Measurements from ENCODE around the gene HCN3. TPM values are rescaled to one million over a fixed set of nuclear protein-coding genes. Genes with fewer than 3 reads are reported as not detected.

Gene HCN3
- total RNA-seq, 5 donors from 2014 or later (not counting 1 experiment from before 2014, with no cell fraction given): 1.7 to 4.1 (median 4.0) TPM

GRCh38 chr1:155300024-155300423 lies 22.8 kb downstream of the HCN3 start:
- no peak overlapping the region for H3K27ac Mint-ChIP-seq
- no peak overlapping the region for H3K4me3 ChIP-seq (ENCODE audit: control insufficient read depth in 1 of 2, extremely low read depth in 1 of 2, low read length in 1 of 2)
- no peak overlapping the region for H3K27ac ChIP-seq (ENCODE audit: low read length)
- ATAC-seq (replicated peaks in 1 of 4) (no peak), DNase-seq (no peak)
- ChIA-PET CTCF (interaction anchor here in 1 of 2 donors (0.5 kb wide), 1 partner anchor 10 kb away, joined by 3 read pairs; no protein-coding TSS in a partner anchor), POLR2A (interaction anchor here in 1 of 2 donors (0.6 kb wide), 1 partner anchor 22 kb away, joined by 4 read pairs; no protein-coding TSS in a partner anchor)
- no peaks in the 10 kb centered on the region for H3K36me3 Mint-ChIP-seq
- H3K4me1 Mint-ChIP-seq: peaks cover 0 to 3% (median under 1%) of the 10 kb centered on the region in 3 donors
- H3K36me3 ChIP-seq (ENCODE audit: control insufficient read depth in 2 of 2, extremely low read depth in 1 of 2, insufficient read depth in 1 of 2, low read length in 1 of 2): no peaks in the 10 kb centered on the region
- H3K9me3 ChIP-seq: no peaks in the 10 kb centered on the region
- WGBS (ENCODE audit: insufficient coverage): 96% methylated on average over 4 of the region's 8 CpGs
- peaks cover 2 to 19% of the 10 kb centered on the region in 2 experiments for H3K27me3 ChIP-seq (replicated peaks in 1 of 2; ENCODE audit: control insufficient read depth in 2 of 2, extremely low read depth in 1 of 2, insufficient read depth in 2 of 2, low read length in 1 of 2)
- H3K27me3 Mint-ChIP-seq: peaks cover 21 to 22% of the 10 kb centered on the region in 2 donors
- no peaks in the 10 kb centered on the region for H3K9me3 Mint-ChIP-seq
- no peak overlapping the region for H3K4me3 Mint-ChIP-seq
- H3K4me1 ChIP-seq (ENCODE audit: control insufficient read depth in 1 of 2, extremely low read depth in 1 of 2, insufficient read depth in 2 of 2, low read length in 2 of 2): peaks cover 0 to 4% of the 10 kb centered on the region in 2 experiments

- peaks cover 0 to under 1% (median 0%) of the 10 kb centered on the region in 3 donors for H3K4me1 Mint-ChIP-seq
- H3K4me3 ChIP-seq (ENCODE audit: control insufficient read depth in 1 of 2, extremely low read depth in 1 of 2, low read length in 1 of 2): no peak overlapping the region
- DNase-seq (no peak), ATAC-seq (replicated peaks in 1 of 4) (no peak)
- H3K36me3 Mint-ChIP-seq: no peaks in the 10 kb centered on the region
- peaks cover 2 to 12% of the 10 kb centered on the region in 2 experiments for H3K27me3 ChIP-seq (replicated peaks in 1 of 2; ENCODE audit: control insufficient read depth in 2 of 2, extremely low read depth in 1 of 2, insufficient read depth in 2 of 2, low read length in 1 of 2)
- no peaks in the 10 kb centered on the region for H3K36me3 ChIP-seq (ENCODE audit: control insufficient read depth in 2 of 2, extremely low read depth in 1 of 2, insufficient read depth in 1 of 2, low read length in 1 of 2)
- peaks cover 18 to 19% of the 10 kb centered on the region in 2 donors for H3K27me3 Mint-ChIP-seq
- 83% methylated on average over 9 of the region's 9 CpGs for WGBS (ENCODE audit: insufficient coverage)
- H3K27ac Mint-ChIP-seq: no peak overlapping the region
- no peaks in the 10 kb centered on the region for H3K4me1 ChIP-seq (ENCODE audit: control insufficient read depth in 1 of 2, extremely low read depth in 1 of 2, insufficient read depth in 2 of 2, low read length in 2 of 2)
- POLR2A ChIA-PET: no interaction called here
- CTCF ChIA-PET: no interaction called here
- H3K4me3 Mint-ChIP-seq: no peak overlapping the region
- no peaks in the 10 kb centered on the region for H3K9me3 Mint-ChIP-seq
- no peak overlapping the region for H3K27ac ChIP-seq (ENCODE audit: low read length)
- H3K9me3 ChIP-seq: no peaks in the 10 kb centered on the region
Observed at GRCh38 chr1:155300553-155301329, 23.5 kb downstream of the HCN3 start.

GRCh38 chr1:155301342-155301841 lies 24.1 kb downstream of the HCN3 start, which contains the start of gene PKLR:
Gene PKLR (minus strand): TSS chr1:155301438. CDS start chr1:155301395, 43 bp downstream.
- Mint-ChIP-seq H3K4me3 (no peak within 1 kb of the TSS), H3K4me1 (no peaks in the 10 kb centered on the region), H3K27ac (no peak within 1 kb of the TSS), H3K27me3 (peaks cover 11 to 14% of the 10 kb centered on the region in 2 donors), H3K9me3 (no peaks in the 10 kb centered on the region), H3K36me3 (no peaks in the 10 kb centered on the region)
- CTCF ChIA-PET: no interaction called here
- H3K4me3 ChIP-seq (ENCODE audit: control insufficient read depth in 1 of 2, extremely low read depth in 1 of 2, low read length in 1 of 2): no peak within 1 kb of the TSS
- H3K27me3 ChIP-seq (replicated peaks in 1 of 2; ENCODE audit: control insufficient read depth in 2 of 2, extremely low read depth in 1 of 2, insufficient read depth in 2 of 2, low read length in 1 of 2): peaks cover 2 to 5% of the 10 kb centered on the region in 2 experiments
- ATAC-seq (replicated peaks in 1 of 4) (no peak), DNase-seq (no peak)
- 80% methylated on average over 2 of the region's 5 CpGs for WGBS (ENCODE audit: insufficient coverage)
- H3K9me3 ChIP-seq: no peaks in the 10 kb centered on the region
- H3K27ac ChIP-seq (ENCODE audit: low read length): no peak within 1 kb of the TSS
- no peaks in the 10 kb centered on the region for H3K4me1 ChIP-seq (ENCODE audit: control insufficient read depth in 1 of 2, extremely low read depth in 1 of 2, insufficient read depth in 2 of 2, low read length in 2 of 2)
- no peaks in the 10 kb centered on the region for H3K36me3 ChIP-seq (ENCODE audit: control insufficient read depth in 2 of 2, extremely low read depth in 1 of 2, insufficient read depth in 1 of 2, low read length in 1 of 2)
- POLR2A ChIA-PET: interaction anchor here in 1 of 2 donors (0.6 kb wide), 1 partner anchor 33 kb away, joined by 3 read pairs; no protein-coding TSS in a partner anchor

- H3K9me3 ChIP-seq: no peaks in the 10 kb centered on the region
- POLR2A ChIA-PET: no interaction called here
- H3K36me3 ChIP-seq (ENCODE audit: control insufficient read depth in 2 of 2, extremely low read depth in 1 of 2, insufficient read depth in 1 of 2, low read length in 1 of 2): no peaks in the 10 kb centered on the region
- no peaks in the 10 kb centered on the region for H3K36me3 Mint-ChIP-seq
- H3K4me3 Mint-ChIP-seq: no peak overlapping the region
- CTCF ChIA-PET: no interaction called here
- WGBS (ENCODE audit: insufficient coverage): 93% methylated on average over 6 of the region's 11 CpGs
- H3K27me3 ChIP-seq (replicated peaks in 1 of 2; ENCODE audit: control insufficient read depth in 2 of 2, extremely low read depth in 1 of 2, insufficient read depth in 2 of 2, low read length in 1 of 2): peaks cover 0 to 4% of the 10 kb centered on the region in 2 experiments
- peaks cover 3 to 15% of the 10 kb centered on the region in 2 experiments for H3K4me1 ChIP-seq (ENCODE audit: control insufficient read depth in 1 of 2, extremely low read depth in 1 of 2, insufficient read depth in 2 of 2, low read length in 2 of 2)
- no peak for DNase-seq
- ATAC-seq (replicated peaks in 1 of 4): no peak
- no peaks in the 10 kb centered on the region for H3K9me3 Mint-ChIP-seq
- H3K27me3 Mint-ChIP-seq: no peaks in the 10 kb centered on the region
- H3K27ac Mint-ChIP-seq: no peak overlapping the region
- no peak overlapping the region for H3K27ac ChIP-seq (ENCODE audit: low read length)
- H3K4me3 ChIP-seq (ENCODE audit: control insufficient read depth in 1 of 2, extremely low read depth in 1 of 2, low read length in 1 of 2): no peak overlapping the region
- peaks cover 11 to 15% (median 13%) of the 10 kb centered on the region in 3 donors for H3K4me1 Mint-ChIP-seq
Observed at GRCh38 chr1:155304558-155305063, 27.3 kb downstream of the HCN3 start.

- H3K9me3 ChIP-seq: no peaks in the 10 kb centered on the region
- H3K9me3 Mint-ChIP-seq: no peaks in the 10 kb centered on the region
- H3K27me3 ChIP-seq (replicated peaks in 1 of 2; ENCODE audit: control insufficient read depth in 2 of 2, extremely low read depth in 1 of 2, insufficient read depth in 2 of 2, low read length in 1 of 2): peaks cover 0 to under 1% of the 10 kb centered on the region in 2 experiments
- WGBS (ENCODE audit: insufficient coverage): 80% methylated on average over 5 of the region's 7 CpGs
- peaks cover 3% of the 10 kb centered on the region for H3K36me3 Mint-ChIP-seq
- H3K27me3 Mint-ChIP-seq: no peaks in the 10 kb centered on the region
- peak overlapping the region in 1 of 2 donors; percentile 11 for H3K27ac Mint-ChIP-seq
- no peak overlapping the region for H3K4me3 ChIP-seq (ENCODE audit: control insufficient read depth in 1 of 2, extremely low read depth in 1 of 2, low read length in 1 of 2)
- ATAC-seq (replicated peaks in 1 of 4): no peak
- H3K27ac ChIP-seq (ENCODE audit: low read length): no peak overlapping the region
- peaks cover 5 to 26% of the 10 kb centered on the region in 2 experiments for H3K4me1 ChIP-seq (ENCODE audit: control insufficient read depth in 1 of 2, extremely low read depth in 1 of 2, insufficient read depth in 2 of 2, low read length in 2 of 2)
- peaks cover 0 to 4% of the 10 kb centered on the region in 2 donors for H3K36me3 ChIP-seq (ENCODE audit: control insufficient read depth in 2 of 2, extremely low read depth in 1 of 2, insufficient read depth in 1 of 2, low read length in 1 of 2)
- H3K4me1 Mint-ChIP-seq: peaks cover 19 to 26% (median 25%) of the 10 kb centered on the region in 3 donors
- no peak for DNase-seq
- H3K4me3 Mint-ChIP-seq: peak overlapping the region in 1 of 3 donors; percentile 9
- POLR2A ChIA-PET: no interaction called here
- CTCF ChIA-PET: interaction anchor here in 1 of 2 donors (0.6 to 1.6 kb wide), 2 partner anchors 8 to 55 kb away, joined by 3 to 7 read pairs; no protein-coding TSS in a partner anchor
Observed at GRCh38 chr1:155305881-155306391, 28.7 kb downstream of the HCN3 start.

GRCh38 chr1:155307247-155307740 lies 30.0 kb downstream of the HCN3 start:
- Histone ChIP-seq H3K4me1 (ENCODE audit: control insufficient read depth in 1 of 2, extremely low read depth in 1 of 2, insufficient read depth in 2 of 2, low read length in 2 of 2) (peaks cover 5 to 30% of the 10 kb centered on the region in 2 experiments), H3K36me3 (ENCODE audit: control insufficient read depth in 2 of 2, extremely low read depth in 1 of 2, insufficient read depth in 1 of 2, low read length in 1 of 2) (peaks cover 0 to 7% of the 10 kb centered on the region in 2 donors), H3K9me3 (no peaks in the 10 kb centered on the region), H3K27ac (ENCODE audit: low read length) (no peak overlapping the region), H3K4me3 (ENCODE audit: control insufficient read depth in 1 of 2, extremely low read depth in 1 of 2, low read length in 1 of 2) (no peak overlapping the region), H3K27me3 (replicated peaks in 1 of 2; ENCODE audit: control insufficient read depth in 2 of 2, extremely low read depth in 1 of 2, insufficient read depth in 2 of 2, low read length in 1 of 2) (no peaks in the 10 kb centered on the region)
- peaks cover 25 to 31% (median 30%) of the 10 kb centered on the region in 3 donors for H3K4me1 Mint-ChIP-seq
- H3K27me3 Mint-ChIP-seq: no peaks in the 10 kb centered on the region
- no peaks in the 10 kb centered on the region for H3K9me3 Mint-ChIP-seq
- CTCF ChIA-PET: interaction anchor here (0.7 to 1.6 kb wide), 3 partner anchors 46 to 912 kb away, joined by 3 to 6 read pairs (median 4); no protein-coding TSS in a partner anchor
- DNase-seq: peak in 1 of 35 experiments; percentile 38
- no peak overlapping the region for H3K4me3 Mint-ChIP-seq
- no peak for ATAC-seq (replicated peaks in 1 of 4)
- WGBS (ENCODE audit: insufficient coverage): 100% methylated on average over 2 of the region's 6 CpGs
- peak overlapping the region; percentile 27 to 48 for H3K27ac Mint-ChIP-seq
- H3K36me3 Mint-ChIP-seq: peaks cover 10% of the 10 kb centered on the region
- POLR2A ChIA-PET: interaction anchor here in 1 of 2 donors (1.4 kb wide), 1 partner anchor 34 kb away, joined by 9 read pairs; the partner anchor contains the start of gene CLK2
